GM18505 (cell line): ENCODE data around the gene CCDC86.

ENCODE experiments used
- ATAC-seq: cut with Tn5 transposase; IDR thresholded peaks from one replicate; pipeline ENCODE4 v1.9.1; 2021; ENCODE audit not compliant: unreplicated experiment
- POLR2A ChIP-seq: IDR thresholded peaks from 4 replicates; pipeline ENCODE4 v1.6.1; 2011; ENCODE audit warnings: borderline replicate concordance; ENCODE audit not compliant: insufficient read depth, insufficient read length; ENCODE audit errors: extremely low read depth

CCDC86 gene

DNA sequence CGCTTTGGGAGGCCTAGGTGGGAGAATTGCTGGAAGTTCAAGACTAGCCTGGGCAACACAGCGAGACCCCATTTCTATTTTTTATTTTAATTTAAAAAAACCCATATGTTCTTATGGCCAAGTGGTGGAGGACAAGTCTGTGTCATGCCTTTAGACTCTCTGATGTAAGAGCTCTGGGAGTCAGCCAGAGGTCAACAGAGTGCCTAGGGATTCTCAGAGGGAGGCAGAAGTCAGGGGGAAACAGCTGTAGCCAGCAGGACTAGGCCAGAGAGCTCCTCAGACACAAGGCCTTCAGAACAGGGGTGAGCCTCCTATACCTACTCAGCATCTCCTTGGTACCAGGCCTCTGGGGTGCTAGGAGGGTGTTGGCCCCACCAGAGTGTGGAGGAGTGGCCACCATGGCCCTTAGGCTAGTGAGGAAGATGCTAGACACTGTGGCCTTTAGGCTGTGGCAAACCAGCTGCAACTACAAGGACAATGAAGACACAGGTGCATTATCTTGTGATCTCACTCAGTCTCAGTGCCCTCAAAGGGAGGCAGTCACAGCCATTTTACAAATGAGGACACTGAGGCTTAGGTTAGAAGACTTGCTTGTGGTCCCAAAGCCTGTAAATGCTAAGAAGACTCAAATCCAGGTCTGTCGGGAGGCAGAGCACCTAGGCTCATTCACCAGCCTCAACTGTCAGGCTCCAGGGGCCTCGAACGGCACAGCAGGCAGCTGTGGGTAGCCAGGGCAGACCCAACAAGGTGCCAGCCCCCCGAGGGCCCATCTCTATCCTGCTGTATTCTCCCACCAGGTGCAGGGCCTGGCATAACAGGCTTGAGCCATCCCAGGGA is 30.4 kb downstream of the CCDC86 start:
- ATAC-seq = no peak
- no peak for TF ChIP-seq POLR2A

DNA sequence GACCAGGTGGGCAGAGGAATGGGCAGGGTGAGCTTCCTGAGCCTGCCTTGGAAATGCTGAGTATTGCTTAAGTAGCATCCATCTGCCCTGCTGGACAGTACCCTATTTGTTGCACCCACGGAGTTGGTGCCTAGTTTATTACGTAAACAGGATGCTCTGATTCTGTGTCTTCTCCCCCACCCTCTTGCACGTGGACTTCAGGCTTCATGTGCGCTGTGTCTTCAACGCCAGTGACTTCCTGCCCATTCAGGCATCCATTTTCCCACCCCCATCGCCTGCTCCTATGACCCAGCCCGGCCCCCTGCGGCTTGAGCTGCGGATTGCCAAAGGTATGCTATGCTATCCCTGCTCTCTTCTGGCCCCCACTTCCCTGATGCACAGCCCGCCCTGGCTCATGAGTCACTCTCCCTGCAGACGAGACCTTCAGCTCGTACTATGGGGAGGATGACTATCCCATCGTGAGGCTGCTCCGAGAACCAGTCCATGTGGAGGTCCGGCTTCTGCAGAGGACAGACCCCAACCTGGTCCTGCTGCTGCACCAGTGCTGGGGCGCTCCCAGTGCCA is 31.1 kb downstream of the CCDC86 start:
- no peak for ATAC-seq
- TF ChIP-seq POLR2A = no peak

DNA sequence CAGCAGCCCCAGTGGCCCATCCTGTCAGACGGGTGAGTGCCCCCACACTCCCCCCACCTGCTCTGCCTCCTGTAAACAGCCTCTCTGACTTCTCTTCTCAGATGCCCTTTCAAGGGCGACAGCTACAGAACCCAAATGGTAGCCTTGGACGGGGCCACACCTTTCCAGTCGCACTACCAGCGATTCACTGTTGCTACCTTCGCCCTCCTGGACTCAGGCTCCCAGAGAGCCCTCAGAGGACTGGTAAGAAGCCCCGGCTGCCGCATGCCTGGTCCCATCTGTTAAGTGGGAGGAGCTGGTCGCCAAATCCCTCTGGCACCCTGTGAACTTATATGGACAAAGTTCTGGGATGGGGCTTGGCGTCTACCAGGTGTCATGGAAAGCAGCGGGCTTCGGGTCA is 31.6 kb downstream of the CCDC86 start:
- no peak for ATAC-seq
- no peak for TF ChIP-seq POLR2A

DNA sequence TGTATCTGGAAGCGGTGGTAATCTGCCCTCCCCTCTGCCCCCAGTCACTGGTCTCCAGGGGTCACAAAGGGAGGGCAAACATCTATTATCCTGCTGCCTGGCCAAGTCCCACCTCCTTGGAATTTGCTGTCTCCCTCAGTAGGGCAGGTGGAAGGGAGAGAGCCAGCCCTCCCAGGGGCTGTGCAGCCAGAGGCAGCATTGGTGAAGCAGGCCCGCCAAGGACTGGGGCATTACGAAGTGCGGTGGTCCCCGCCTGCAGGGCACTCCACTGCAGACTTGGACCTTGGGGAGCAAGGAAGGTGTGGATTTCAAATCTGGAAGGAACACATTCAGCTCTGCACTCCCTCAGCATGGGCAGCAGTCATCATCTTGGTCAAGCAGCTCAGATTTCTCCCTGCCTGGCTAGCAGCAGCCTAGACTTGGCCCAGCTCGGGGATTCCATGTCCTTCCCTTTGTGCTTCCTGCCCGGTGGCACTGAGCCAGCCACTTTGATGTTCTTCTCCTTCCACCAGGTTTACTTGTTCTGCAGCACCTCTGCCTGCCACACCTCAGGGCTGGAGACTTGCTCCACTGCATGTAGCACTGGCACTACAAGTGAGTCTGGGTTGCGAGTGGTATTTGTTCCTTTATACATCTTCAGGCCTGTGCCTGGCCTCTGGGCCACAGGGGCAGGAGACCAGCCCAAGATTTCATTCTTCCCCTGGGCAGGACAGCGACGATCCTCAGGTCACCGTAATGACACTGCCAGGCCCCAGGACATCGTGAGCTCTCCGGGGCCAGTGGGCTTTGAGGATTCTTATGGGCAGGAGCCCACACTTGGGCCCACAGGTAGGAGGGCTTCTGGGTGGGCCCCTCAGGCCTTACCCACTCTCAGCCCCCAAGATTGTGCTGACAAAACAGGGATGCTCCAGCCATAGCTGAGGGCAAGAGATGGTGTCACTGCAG is 32.8 kb downstream of the CCDC86 start:
- no peak for TF ChIP-seq POLR2A
- ATAC-seq = no peak

DNA sequence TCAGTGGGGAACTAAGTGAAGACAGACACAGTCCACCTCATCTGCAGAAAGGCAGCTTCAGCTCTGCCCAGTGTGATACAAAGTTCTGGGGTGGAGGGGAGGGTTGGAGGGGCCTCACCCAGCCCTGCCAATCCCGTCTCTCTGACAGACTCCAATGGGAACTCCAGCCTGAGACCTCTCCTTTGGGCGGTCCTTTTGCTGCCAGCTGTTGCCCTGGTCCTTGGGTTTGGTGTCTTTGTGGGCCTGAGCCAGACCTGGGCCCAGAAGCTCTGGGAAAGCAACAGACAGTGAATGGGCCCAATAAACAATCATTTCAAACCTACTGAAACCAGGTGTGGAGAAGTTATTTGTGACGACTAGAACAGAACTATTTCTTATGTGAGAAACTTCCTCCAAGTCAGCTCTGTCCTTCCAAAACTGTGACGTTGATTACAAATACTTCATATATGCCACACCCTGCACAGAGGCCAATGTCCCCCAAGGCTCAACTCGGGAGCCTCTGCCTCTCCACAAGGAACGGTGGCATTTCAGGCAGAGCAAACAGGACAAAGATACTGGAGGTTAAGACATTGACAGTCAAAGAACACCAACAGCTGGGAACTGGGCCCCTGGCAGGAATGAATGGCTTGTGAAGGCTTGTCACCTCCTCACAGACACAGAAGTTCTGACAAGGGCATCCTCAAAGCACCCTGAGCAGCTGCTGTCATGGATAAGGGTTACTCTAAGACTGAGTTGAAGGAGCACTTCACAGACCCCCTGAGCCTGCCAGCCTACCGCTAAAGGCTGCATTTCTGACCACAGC is 33.7 kb downstream of the CCDC86 start:
- no peak for TF ChIP-seq POLR2A
- no peak for ATAC-seq

DNA sequence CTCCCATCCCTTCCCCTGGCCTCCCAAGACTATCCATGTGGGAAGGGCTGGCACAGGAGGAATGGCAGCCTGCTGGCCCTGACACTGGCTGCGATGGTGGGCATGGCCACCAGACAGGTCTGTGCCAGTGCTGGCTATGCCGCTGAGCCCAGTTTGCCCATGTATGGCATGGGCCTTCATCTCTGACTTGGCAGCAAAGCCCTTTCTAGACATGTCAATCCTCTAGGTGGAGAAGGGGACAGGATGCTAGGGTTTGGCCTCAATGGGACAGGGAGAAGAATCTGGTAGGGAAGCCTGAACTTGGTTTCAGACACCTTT is 34.2 kb downstream of the CCDC86 start:
- no peak for ATAC-seq
- no peak for TF ChIP-seq POLR2A

DNA sequence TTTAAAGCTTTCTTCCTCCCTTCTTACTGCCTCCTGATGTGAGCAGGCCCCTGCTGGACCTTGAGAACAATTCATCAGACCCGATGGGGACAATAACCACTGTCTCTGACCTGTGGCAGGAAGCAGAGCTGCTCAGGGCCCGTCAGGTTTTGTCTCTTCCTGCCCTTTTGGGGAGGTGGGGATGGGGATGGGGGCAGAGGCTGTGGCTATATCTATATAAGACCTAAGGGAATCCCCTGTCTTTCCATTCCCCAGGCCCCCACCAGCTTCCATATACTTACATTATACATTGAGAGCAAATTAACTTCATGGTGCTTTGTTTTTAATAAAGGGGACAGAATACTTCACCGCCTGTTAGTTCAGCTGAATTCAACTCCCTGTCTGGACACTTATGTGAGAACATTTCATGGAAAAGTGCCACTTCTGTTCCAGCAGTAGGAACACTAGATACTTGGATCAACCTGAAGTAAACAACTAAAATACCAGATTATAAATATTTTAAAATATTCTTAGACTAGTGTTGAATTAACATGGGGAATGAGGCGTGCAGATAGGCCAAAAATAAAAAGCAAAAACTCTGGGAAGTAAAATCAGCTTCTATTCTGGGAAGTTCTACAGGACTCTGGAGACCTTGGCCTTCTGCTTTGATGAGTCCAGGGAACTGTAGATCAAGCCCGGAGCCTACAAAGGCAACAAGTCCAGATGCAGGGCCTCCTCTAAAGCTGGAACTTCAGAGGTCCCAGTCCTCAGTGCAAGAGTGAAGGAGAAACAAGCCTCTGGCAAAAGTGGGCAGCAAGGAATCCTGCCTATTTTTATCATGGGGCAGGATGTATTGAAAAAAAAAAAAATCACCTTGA is 36.6 kb downstream of the CCDC86 start:
- ATAC-seq = no peak
- no peak for TF ChIP-seq POLR2A

DNA sequence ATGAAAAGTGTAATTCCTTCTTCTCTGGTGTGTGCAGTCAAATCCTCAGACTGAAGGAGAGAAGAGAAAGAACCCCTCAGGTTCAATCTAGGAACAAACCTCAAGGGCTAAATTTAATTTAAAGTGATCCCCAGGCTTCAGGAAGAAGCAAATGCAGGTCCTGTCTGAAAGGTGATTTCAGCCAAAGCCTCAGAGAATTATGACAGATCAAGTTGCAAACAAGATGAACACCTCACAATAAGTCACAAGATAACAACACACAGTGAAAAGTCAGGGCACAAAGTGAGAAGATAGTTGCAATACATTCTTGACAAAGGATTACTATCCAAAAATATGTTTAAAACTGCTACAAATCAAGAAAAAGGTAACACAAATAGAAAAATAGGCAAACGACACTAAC is 37.2 kb downstream of the CCDC86 start:
- no peak for ATAC-seq
- no peak for TF ChIP-seq POLR2A

DNA sequence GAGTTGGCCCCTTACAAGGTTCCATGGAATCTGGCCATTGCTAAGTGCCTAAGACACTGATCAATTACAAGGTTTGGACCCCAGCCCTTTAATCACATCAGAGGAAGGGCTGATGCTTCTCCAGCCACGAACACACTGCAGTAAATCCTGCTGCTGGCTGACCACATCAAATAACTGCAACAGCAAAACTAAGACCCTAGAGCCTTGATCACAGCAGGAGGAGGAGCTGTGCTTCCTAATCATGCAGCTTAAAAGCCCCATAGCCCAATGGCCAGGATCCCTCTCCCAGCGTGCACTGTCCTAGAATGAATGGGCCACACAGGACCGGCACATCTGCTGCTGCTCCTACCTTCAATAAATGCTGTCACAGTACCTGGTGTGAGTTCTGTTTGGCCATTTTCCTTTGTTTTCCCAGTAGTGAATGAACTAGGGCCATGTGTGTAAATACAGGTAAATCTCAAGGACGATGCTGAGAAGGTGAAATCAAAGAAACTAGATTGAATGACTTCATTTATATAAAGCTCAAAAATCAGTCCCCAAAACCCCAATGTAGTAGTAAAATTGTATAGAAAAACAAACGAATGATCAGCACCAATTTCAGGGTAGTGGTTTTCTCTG is 38.2 kb downstream of the CCDC86 start:
- no peak for ATAC-seq
- no peak for TF ChIP-seq POLR2A

DNA sequence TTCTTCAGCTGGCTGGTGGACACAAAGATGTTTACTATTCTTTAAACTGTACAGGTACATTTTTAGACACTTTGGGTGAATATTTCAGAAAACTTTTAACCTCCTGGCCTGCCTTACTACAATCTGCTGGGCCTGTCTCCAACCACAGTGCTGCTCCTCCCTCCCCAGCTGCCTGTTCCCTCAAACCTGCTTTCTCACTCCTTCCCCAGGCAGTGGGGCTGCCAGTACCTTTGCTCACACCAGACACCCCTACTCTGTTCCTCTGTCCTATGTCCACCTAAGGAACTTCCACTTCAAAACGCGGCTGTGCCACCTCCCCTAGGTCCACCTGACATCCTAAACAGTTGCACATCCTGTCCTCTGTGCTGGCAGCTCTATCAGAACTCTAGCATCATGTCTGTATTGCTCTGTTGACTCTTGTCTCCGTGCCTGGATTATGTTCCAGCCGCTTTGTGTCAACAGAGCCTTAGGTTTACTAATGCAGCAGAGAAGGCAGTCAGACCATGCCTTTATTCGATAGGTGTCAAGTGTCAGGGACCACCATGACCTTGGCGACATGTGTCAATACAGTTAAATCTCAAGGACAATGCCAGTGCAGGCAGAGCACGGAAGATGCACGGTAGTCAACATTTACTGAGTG is 38.9 kb downstream of the CCDC86 start:
- no peak for ATAC-seq
- no peak for TF ChIP-seq POLR2A

DNA sequence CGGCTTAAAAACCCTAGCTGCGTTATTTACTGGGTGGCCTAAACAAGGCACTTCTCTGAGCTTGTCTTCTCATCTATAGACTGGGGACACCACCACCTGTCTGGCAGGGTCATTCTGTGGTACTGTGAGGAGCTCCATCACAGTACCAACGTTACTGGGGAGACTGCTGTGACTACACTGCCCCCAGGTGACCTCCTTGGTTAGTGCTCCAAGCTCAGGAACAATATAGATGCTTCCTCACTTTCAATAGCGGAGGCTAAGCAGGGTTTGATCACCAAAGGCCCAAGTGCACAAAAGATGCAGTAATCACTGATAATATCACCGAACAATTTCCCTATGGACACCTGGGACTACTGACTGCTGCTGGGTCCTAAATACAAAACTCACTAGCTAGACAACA is 45.6 kb downstream of the CCDC86 start:
- TF ChIP-seq POLR2A = no peak
- ATAC-seq = no peak
